ENCODE results near the gene PCDHB8.

DNA sequence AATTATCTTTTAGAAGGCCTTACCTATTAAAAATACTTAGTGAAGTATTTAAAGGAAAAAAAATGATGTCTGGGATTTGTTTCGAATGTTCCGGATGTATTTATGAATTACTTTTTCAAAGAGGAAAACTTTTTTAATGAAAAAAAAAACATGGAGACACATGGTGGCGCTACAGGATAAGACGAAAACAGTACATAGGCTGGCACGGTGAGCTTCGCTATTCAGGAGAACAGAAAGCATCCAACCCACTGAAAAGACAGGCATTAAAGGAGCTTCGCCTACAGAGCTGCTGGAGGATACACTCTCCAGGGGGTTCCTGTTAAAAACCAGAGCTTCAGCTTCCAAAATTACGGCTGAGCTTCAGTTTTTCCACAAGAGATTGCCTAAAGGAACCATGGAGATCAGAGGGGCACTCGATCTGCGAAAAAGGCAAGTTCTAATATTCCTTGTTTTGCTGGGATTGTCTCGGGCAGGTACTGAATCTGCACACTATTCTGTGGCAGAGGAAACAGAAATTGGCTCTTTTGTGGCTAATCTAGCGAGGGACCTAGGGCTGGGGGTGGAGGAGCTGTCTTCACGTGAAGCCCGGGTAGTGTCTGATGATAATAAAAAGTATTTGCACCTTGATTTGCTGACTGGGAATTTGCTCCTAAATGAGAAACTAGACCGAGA lies 45.7 kb downstream of the PCDHB8 start, which contains the start of gene PCDHB14:
- TF ChIP-seq, protein P1, sequence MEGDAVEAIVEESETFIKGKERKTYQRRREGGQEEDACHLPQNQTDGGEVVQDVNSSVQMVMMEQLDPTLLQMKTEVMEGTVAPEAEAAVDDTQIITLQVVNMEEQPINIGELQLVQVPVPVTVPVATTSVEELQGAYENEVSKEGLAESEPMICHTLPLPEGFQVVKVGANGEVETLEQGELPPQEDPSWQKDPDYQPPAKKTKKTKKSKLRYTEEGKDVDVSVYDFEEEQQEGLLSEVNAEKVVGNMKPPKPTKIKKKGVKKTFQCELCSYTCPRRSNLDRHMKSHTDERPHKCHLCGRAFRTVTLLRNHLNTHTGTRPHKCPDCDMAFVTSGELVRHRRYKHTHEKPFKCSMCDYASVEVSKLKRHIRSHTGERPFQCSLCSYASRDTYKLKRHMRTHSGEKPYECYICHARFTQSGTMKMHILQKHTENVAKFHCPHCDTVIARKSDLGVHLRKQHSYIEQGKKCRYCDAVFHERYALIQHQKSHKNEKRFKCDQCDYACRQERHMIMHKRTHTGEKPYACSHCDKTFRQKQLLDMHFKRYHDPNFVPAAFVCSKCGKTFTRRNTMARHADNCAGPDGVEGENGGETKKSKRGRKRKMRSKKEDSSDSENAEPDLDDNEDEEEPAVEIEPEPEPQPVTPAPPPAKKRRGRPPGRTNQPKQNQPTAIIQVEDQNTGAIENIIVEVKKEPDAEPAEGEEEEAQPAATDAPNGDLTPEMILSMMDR (conservative IDR thresholded peaks at IDR 0.05; ENCODE audit: low read depth, low read length), result peak; percentile 47
- TF ChIP-seq EZH2phosphoT487 (IDR thresholded peaks at IDR 0.05; ENCODE audit: borderline replicate concordance, low read length), result no peak

Data from PC-3 (cell line).